ENCODE results near the gene PARPBP.

- no peak for TF ChIP-seq CTCF (IDR thresholded peaks at IDR 0.05)
- no peak for TF ChIP-seq RCOR1 (IDR thresholded peaks at IDR 0.05; ENCODE audit: low read length)
- TF ChIP-seq REST (IDR thresholded peaks at IDR 0.05; ENCODE audit: low read depth, low read length) = no peak
- no peak for TF ChIP-seq POLR2AphosphoS5 (IDR thresholded peaks at IDR 0.05; ENCODE audit: low read depth, low read length)
- no peak for TF ChIP-seq RXRA (IDR thresholded peaks at IDR 0.05; ENCODE audit: borderline replicate concordance, low read depth)
- no peak for TF ChIP-seq RAD21 (IDR thresholded peaks at IDR 0.05; ENCODE audit: low read length)
- TF ChIP-seq FOXM1 (IDR thresholded peaks at IDR 0.05; ENCODE audit: low read depth) = no peak
- TF ChIP-seq JUND (IDR thresholded peaks at IDR 0.05) = no peak
- TF ChIP-seq YY1 (IDR thresholded peaks at IDR 0.05; ENCODE audit: low read depth) = no peak
Observed at GRCh38 chr12:102215992-102216691, 96.2 kb downstream of the PARPBP start.

All from SK-N-SH (cell line).